IMR-90 (cell line): ENCODE data around the gene NOP14. TPM values are rescaled to one million over a fixed set of nuclear protein-coding genes. Genes with fewer than 3 reads are reported as not detected.

Experiments used
- ATAC-seq: fragments of 200-7000 bp; cut with Tn5 transposase; 2 replicates; pipeline ENCODE4 v1.9.1; 2020; ENCODE audit warnings: low read depth, mild to moderate bottlenecking, moderate library complexity
- BruUV-seq: library from RNA; stranded (reverse); fragments of 400-500 nt; replicated peaks from 2 replicates; lab custom pipeline; 2021; lab: Mats Ljungman, UMichigan
- CTCF ChIA-PET: fragments of 300-600 bp; formaldehyde crosslinking; extraction: SDS; loops from one replicate; lab custom pipeline; 2021; ENCODE audit warnings: antibody characterized with exemption; lab: Yijun Ruan, JAX
- POLR2A ChIA-PET: fragments of 300-600 bp; sonication (Branson Sonifier 250); formaldehyde crosslinking; loops from one replicate; lab custom pipeline; 2022; ENCODE audit warnings: antibody characterized with exemption; ENCODE audit not compliant: unreplicated experiment; lab: Charles Lee
- DNase-seq: peaks from one replicate; pipeline ENCODE4 v3.0.0; 2013
- H2AFZ ChIP-seq: replicated peaks from 2 replicates; pipeline ENCODE3; 2013; ENCODE audit warnings: low read length, mild to moderate bottlenecking; ENCODE audit not compliant: poor library complexity
- H2AK5ac ChIP-seq: 2 replicates; pipeline ENCODE4 v1.6.1; 2013; ENCODE audit warnings: low read depth, low read length, inconsistent platforms
- H2AK9ac ChIP-seq: replicated peaks from 2 replicates; pipeline ENCODE3; 2013; ENCODE audit warnings: mild to moderate bottlenecking, low read depth, low read length, moderate library complexity; ENCODE audit not compliant: poor library complexity
- H2BK120ac ChIP-seq: 2 replicates; pipeline ENCODE4 v1.6.1; 2013; ENCODE audit warnings: low read depth, low read length, inconsistent platforms
- H2BK15ac ChIP-seq: 3 replicates; pipeline ENCODE4 v1.6.1; 2013; ENCODE audit warnings: low read depth, low read length, inconsistent platforms
- H2BK20ac ChIP-seq: 2 replicates; pipeline ENCODE4 v1.6.1; 2013; ENCODE audit warnings: low read depth, mild to moderate bottlenecking, inconsistent platforms, low read length, moderate library complexity
- H2BK5ac ChIP-seq: 2 replicates; pipeline ENCODE4 v1.6.1; 2013; ENCODE audit warnings: mild to moderate bottlenecking, low read depth, low read length, inconsistent platforms; ENCODE audit not compliant: poor library complexity, severe bottlenecking
- H3K14ac ChIP-seq: replicated peaks from 2 replicates; pipeline ENCODE4 v1.6.1; 2013; ENCODE audit warnings: low read depth, low read length, inconsistent platforms
- H3K18ac ChIP-seq: 2 replicates; pipeline ENCODE4 v1.6.1; 2013; ENCODE audit warnings: low read depth, low read length, control low read depth
- H3K23ac ChIP-seq: 2 replicates; pipeline ENCODE4 v1.6.1; 2013; ENCODE audit warnings: low read depth, low read length, inconsistent platforms
- H3K27ac ChIP-seq: 2 replicates; pipeline ENCODE4 v1.5.1; 2013; ENCODE audit warnings: mild to moderate bottlenecking, control low read depth, low read length; ENCODE audit not compliant: insufficient read depth
- H3K27me3 ChIP-seq: 2 replicates; pipeline ENCODE4 v1.6.1; 2013; ENCODE audit warnings: low read length; ENCODE audit not compliant: control insufficient read depth, insufficient read depth
- H3K36me3 ChIP-seq: 2 replicates; pipeline ENCODE4 v1.6.1; 2013; ENCODE audit warnings: low read length, mixed read lengths; ENCODE audit not compliant: control insufficient read depth, insufficient read depth
- H3K4ac ChIP-seq: 2 replicates; pipeline ENCODE4 v1.6.1; 2013; ENCODE audit warnings: low read depth, low read length, inconsistent platforms
- H3K4me1 ChIP-seq: 2 replicates; pipeline ENCODE4 v1.6.1; 2013; ENCODE audit warnings: low read length, mixed read lengths; ENCODE audit not compliant: control insufficient read depth, insufficient read depth
- H3K4me2 ChIP-seq: 2 replicates; pipeline ENCODE4 v1.6.1; 2013; ENCODE audit warnings: low read depth, mild to moderate bottlenecking, control low read depth, low read length, moderate library complexity
- H3K4me3 ChIP-seq: 2 replicates; pipeline ENCODE4 v1.5.1; 2013; ENCODE audit warnings: low read depth, mild to moderate bottlenecking, control low read depth, low read length, moderate library complexity; ENCODE audit not compliant: insufficient read depth
- H3K56ac ChIP-seq: 2 replicates; pipeline ENCODE4 v1.6.1; 2013; ENCODE audit warnings: low read length, inconsistent platforms; ENCODE audit not compliant: insufficient read depth; ENCODE audit errors: extremely low read depth
- H3K79me1 ChIP-seq, 2 experiments: 2 replicates each; pipeline ENCODE4 v1.6.1; 2013; ENCODE audit warnings: low read length in 2 of 2, inconsistent platforms in 1 of 2, low read depth in 1 of 2
- H3K9ac ChIP-seq: 2 replicates; pipeline ENCODE4 v1.6.1; 2013; ENCODE audit warnings: low read depth, low read length, control low read depth
- H3K9me1 ChIP-seq: 2 replicates; pipeline ENCODE4 v1.6.1; 2013; ENCODE audit warnings: low read length, inconsistent platforms; ENCODE audit not compliant: insufficient read depth
- H3K9me3 ChIP-seq: 2 replicates; pipeline ENCODE4 v1.6.1; 2013; ENCODE audit warnings: low read length; ENCODE audit not compliant: control insufficient read depth, insufficient read depth
- H4K20me1 ChIP-seq: 2 replicates; pipeline ENCODE4 v1.6.1; 2013; ENCODE audit warnings: low read length, inconsistent platforms; ENCODE audit not compliant: insufficient read depth
- H4K5ac ChIP-seq: 2 replicates; pipeline ENCODE4 v1.6.1; 2013; ENCODE audit warnings: mild to moderate bottlenecking, low read depth, low read length, control low read depth
- H4K8ac ChIP-seq, 2 experiments: 2 replicates each; pipeline ENCODE4 v1.6.1; 2013; ENCODE audit warnings: low read depth in 2 of 2, low read length in 2 of 2, control low read depth in 1 of 2, inconsistent platforms in 1 of 2
- H4K91ac ChIP-seq: 2 replicates; pipeline ENCODE4 v1.6.1; 2013; ENCODE audit warnings: low read depth, low read length, inconsistent platforms; ENCODE audit not compliant: insufficient read depth
- BHLHE40 ChIP-seq: fragments of 150-350 bp; IDR thresholded peaks from 2 replicates; pipeline ENCODE4 v1.6.1; 2016; ENCODE audit warnings: mild to moderate bottlenecking, low read depth, low read length
- CEBPB ChIP-seq: IDR thresholded peaks from 2 replicates; pipeline ENCODE4 v1.6.1; 2012; ENCODE audit warnings: low read depth, low read length, improper control_type of control experiment
- CHD1 ChIP-seq: IDR thresholded peaks from 2 replicates; pipeline ENCODE4 v1.6.1; 2012; ENCODE audit warnings: low read depth, low read length, improper control_type of control experiment
- CTCF ChIP-seq: conservative IDR thresholded peaks from 2 replicates; pipeline ENCODE4 v1.5.1; 2012; ENCODE audit warnings: mild to moderate bottlenecking, low read depth, low read length, improper control_type of control experiment
- FOS ChIP-seq: fragments of 150-350 bp; IDR thresholded peaks from 2 replicates; pipeline ENCODE4 v1.6.1; 2016; ENCODE audit warnings: low read depth, low read length
- MAFK ChIP-seq: IDR thresholded peaks from 2 replicates; pipeline ENCODE4 v1.6.1; 2012; ENCODE audit warnings: low read depth, low read length, improper control_type of control experiment
- MAZ ChIP-seq: IDR thresholded peaks from 2 replicates; pipeline ENCODE4 v1.6.1; 2012; ENCODE audit warnings: low read depth, mild to moderate bottlenecking, low read length, improper control_type of control experiment, moderate library complexity, borderline replicate concordance
- NFE2L2 ChIP-seq: fragments of 150-350 bp; IDR thresholded peaks from 2 replicates; pipeline ENCODE4 v1.6.1; 2016; ENCODE audit warnings: low read depth, mild to moderate bottlenecking, low read length
- POLR2A ChIP-seq: IDR thresholded peaks from 2 replicates; pipeline ENCODE4 v1.6.1; 2012; ENCODE audit warnings: mild to moderate bottlenecking, low read depth, low read length
- RAD21 ChIP-seq: IDR thresholded peaks from 2 replicates; pipeline ENCODE4 v1.6.1; 2012; ENCODE audit warnings: low read length, improper control_type of control experiment
- RFX5 ChIP-seq: IDR thresholded peaks from 2 replicates; pipeline ENCODE4 v1.8.0; 2012; ENCODE audit warnings: low read depth, mild to moderate bottlenecking, low read length, moderate library complexity
- SMC3 ChIP-seq: fragments of 150-350 bp; IDR thresholded peaks from 2 replicates; pipeline ENCODE4 v1.6.1; 2016; ENCODE audit warnings: low read depth, mild to moderate bottlenecking, antibody characterized with exemption, low read length, moderate library complexity
- WGBS, 2 experiments: methylation state at CpG; one replicate each; pipeline versions ENCODE4 v1.1.5 to v1.1.7; 2013; ENCODE audit warnings: missing lambda C conversion rate in 2 of 2; ENCODE audit not compliant: insufficient read length in 1 of 2; ENCODE audit errors: extremely low coverage in 2 of 2; 5-methylcytosine and 5-hydroxymethylcytosine counted together
- dilution Hi-C: fragments of 300-500 bp; cut with HindIII; formaldehyde crosslinking; loops from one replicate; pipeline ENCODE4 v1.14.3; 2018; ENCODE audit warnings: low sequenced_read_pairs; ENCODE audit not compliant: unreplicated experiment
- in situ Hi-C: fragments of 300-500 bp; cut with MboI; formaldehyde crosslinking; loops from 3 replicates; pipeline ENCODE4 v1.14.3; 2019; ENCODE audit warnings: low sequenced_read_pairs, inconsistent platforms, mixed read lengths
- intact Hi-C: fragments of 100-400 bp; cut with micrococcal nuclease; formaldehyde crosslinking; loops from 2 replicates; pipeline ENCODE4 v1.10.0; 2022
- polyA plus RNA-seq, 3 experiments: library from polyadenylated mRNA; depleted of rRNA; stranded (reverse); fragments of >200 nt; gene quantifications; 2 replicates each; pipeline ENCODE4 v1.2.3, GENCODE V29; 2012; ENCODE audit warnings: low replicate concordance in 1 of 3
- total RNA-seq: library from RNA; depleted of rRNA; stranded (reverse); fragments of >200 nt; gene quantifications from 2 replicates; pipeline ENCODE4 v1.2.3, GENCODE V29; 2012

The NOP14 gene
- total and polyA plus RNA-seq, 2 of the 4 experiments (the other 2 are of a cell fraction) = 10.9 to 12.6 TPM

- TF ChIP-seq CTCF = no peak
These were observed 48.7 kb downstream of the NOP14 start (continued) for GRCh38 chr4:2914256-2915126.

GRCh38 chr4:2913168-2913567 is 50.0 kb downstream of the NOP14 start:
- in situ Hi-C loops = no loop called here
- Histone ChIP-seq H3K27me3 (no peaks in the 10 kb centered on the region), H2BK15ac (no peak overlapping the region), H2BK5ac (no peak overlapping the region), H2BK120ac (no peak overlapping the region), H2AK9ac (peak overlapping the region; percentile 79), H3K56ac (no peak overlapping the region), H4K91ac (no peak overlapping the region), H2BK20ac (no peak overlapping the region), H3K36me3 (peaks cover 67% of the 10 kb centered on the region), H3K9me3 (no peaks in the 10 kb centered on the region), H3K27ac (no peak overlapping the region), H3K4me2 (no peak overlapping the region), H2AFZ (no peak overlapping the region), H4K8ac (no peak overlapping the region), H3K4ac (no peak overlapping the region), H3K9me1 (peaks cover 7% of the 10 kb centered on the region), H3K9ac (no peak overlapping the region), H3K79me1 (peaks cover 5 to 58% of the 10 kb centered on the region in 2 experiments), H3K4me3 (no peak overlapping the region), H4K5ac (no peak overlapping the region), H4K20me1 (no peaks in the 10 kb centered on the region), H3K4me1 (no peaks in the 10 kb centered on the region), H3K18ac (no peak overlapping the region), H3K23ac (no peak overlapping the region), H2AK5ac (no peak overlapping the region), H3K14ac (no peak overlapping the region)
- WGBS, 2 experiments = 100% methylated on average over 4 of the region's 6 CpGs; no CpG with 5 or more reads in 1 of the 2 experiments
- BruUV-seq = no TSS peak
- ATAC-seq (no peak), DNase-seq (no peak)
- CTCF ChIA-PET = no interaction called here
- intact Hi-C loops = no loop called here
- dilution Hi-C loops = no loop called here
- POLR2A ChIA-PET = no interaction called here
- no peak for TF ChIP-seq CTCF
- no peak for TF ChIP-seq CEBPB
- no peak for TF ChIP-seq MAZ
- TF ChIP-seq SMC3 = no peak
- TF ChIP-seq MAFK = no peak
- no peak for TF ChIP-seq NFE2L2
- TF ChIP-seq RAD21 = no peak
- no peak for TF ChIP-seq BHLHE40
- TF ChIP-seq FOS = no peak
- no peak for TF ChIP-seq POLR2A
- TF ChIP-seq CHD1 = no peak
- TF ChIP-seq RFX5 = no peak
